HTR-8/SVneo (cell line): ENCODE measurements around the gene CHSY1.

Experiments used
- DNase-seq: peaks from one replicate; pipeline ENCODE4 v3.0.0; 2011; ENCODE audit warnings: low spot score, mixed read lengths; ENCODE audit not compliant: insufficient read length
- FAIRE-seq: peaks from 2 replicates; lab custom pipeline; 2011; peaks lifted over from hg19 to GRCh38; lab: Jason Lieb, UNC

CHSY1 gene

DNA sequence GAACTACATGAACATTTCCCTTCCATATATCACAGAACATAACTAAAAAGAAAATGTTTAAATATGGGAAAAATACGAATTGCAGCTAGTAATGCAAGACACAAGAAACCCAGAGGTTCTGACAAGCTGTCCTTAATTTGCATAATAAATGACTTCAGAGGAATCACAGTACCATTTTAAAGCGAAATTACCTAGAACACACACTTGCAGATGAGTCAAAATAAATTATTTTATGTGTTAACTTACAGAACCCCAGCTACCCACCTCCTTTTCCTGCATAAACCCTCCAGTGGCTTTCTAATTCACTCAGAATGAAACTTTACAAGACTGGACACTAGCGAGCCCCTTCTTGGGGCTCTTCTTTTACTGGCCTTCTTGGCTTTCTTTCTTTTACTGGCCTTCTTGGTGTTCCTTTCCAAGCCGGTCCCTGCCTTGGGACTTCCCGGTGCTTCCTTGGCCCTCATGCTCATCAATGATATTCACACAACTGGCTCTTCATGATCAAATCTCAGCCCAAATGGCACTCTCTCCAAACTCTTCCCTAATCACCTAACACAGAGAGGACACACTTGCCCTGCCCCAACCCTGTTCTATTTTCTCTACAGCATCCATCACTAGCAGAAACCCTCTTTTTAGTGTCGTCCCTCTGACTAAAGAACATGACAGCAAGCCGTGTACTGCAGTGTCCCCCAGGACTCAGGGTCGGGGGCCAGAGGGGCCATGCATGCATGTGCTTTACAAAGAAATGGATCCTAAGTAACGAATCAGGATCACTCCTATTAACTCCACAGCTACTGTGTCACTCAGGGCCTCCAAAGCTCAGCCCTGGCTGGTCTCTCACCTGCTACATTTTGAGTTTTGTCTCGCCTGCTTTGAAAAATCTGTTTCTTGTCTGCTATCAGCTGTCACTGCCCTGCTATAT, 4.8 kb downstream of the CHSY1 start:
- no peak for FAIRE-seq
- no peak for DNase-seq

DNA sequence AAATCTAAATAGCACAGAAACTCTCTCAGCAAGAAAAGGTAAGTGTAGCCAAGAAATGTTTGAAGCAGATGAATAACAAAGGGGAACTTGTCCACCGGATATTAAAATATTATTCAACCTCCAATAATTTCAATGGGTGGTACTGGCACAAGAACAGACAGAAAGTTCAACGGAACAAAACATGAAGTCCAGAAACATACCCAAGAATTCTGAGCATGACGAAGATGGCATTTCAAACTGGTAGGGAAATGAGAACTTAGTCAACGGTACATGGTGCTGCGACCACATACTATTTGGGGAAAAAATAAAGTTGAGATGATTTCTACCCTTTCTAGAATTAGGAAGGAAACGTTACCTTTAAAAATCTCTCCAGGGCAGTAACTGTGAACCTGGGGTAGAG, 5.5 kb downstream of the CHSY1 start:
- FAIRE-seq (no peak), DNase-seq (no peak)

DNA sequence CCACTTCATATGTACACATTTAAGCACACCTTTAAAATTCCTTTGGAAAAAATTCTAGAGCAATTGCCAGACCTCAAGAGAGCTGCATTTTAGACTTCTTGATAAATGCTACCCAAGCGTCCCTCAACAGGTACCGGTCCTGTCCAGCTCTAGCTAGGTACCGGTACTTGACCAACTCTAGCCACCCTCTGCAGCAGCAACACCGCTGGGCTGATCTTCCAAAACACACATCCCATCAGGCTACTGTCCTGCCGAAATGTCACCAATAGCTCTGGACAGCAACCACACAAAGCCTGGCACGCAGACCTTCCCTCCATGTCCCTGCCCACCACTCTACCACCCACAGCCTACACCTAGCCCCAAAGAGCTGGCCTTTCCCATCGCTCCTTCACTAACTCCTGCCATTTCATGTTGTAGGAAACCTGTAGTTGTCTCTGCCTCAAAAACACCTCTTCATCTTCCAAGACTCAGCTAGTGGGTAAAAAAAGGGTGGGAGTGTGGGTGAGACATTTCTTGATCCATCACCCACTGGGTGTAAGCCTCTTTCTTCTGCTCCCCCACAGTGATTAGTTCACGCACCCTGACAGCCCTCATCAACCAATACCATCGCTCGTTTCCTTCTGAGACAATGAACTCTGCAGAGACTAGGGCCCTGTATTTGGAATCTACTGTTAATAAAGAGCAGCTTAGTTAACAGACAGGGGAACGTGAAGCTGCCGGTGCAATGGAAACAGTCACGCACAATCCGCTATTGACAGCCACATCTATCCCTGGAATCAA, 6.8 kb downstream of the CHSY1 start:
- FAIRE-seq, result no peak
- DNase-seq, result no peak

DNA sequence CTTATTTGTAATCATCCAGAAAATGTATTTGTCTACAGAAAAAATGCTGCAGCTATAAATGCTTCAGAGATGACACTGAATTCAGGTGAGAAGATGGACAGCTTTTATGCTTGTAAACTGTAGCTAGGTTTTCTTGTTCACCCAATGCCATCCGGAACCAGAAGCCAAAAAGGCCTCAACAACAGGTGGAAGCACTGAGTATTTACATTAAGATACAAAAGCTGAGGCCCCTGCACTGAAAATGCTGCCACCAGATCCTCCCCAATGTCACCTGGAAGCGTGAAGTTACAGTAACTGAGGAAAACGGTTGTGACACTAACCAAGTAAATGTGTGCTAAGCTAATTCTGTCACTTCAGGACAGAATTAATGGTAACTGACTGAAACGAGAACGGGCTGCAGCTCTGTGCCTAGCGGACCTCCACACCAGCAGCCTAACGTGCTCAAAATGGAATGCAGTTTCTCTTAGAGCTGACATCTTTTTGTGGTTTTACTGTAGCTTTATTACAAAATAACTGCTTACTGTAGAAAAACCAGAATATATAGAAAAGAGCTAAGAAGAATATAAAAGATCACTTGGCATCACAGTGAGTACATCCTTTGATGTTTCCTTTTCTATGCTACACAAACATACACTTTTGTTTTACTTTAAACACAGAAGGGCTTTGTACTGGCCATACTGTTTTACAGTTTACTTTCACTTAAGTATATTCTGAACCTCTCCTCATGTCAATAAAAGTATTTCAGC, 7.6 kb downstream of the CHSY1 start:
- FAIRE-seq, result no peak
- DNase-seq, result no peak

DNA sequence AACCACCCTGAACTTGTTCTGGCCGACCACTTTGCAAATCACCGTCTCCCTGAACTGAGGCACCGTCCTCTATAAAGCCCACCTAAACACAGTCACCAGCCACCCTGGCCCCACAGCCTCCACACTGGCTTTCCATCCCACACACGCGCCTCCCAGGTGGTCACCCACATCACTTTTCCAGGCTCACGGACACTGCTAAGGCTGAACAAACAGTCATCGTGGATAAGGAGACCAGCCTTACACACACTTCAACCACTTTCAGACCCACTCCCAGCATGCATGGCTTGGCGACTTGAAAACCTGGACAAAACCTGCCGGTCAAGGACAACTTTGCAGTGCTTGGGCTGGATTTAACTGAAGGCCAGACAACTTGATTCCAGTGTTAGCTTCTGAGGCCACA, 8.4 kb downstream of the CHSY1 start:
- no peak for DNase-seq
- no peak for FAIRE-seq

DNA sequence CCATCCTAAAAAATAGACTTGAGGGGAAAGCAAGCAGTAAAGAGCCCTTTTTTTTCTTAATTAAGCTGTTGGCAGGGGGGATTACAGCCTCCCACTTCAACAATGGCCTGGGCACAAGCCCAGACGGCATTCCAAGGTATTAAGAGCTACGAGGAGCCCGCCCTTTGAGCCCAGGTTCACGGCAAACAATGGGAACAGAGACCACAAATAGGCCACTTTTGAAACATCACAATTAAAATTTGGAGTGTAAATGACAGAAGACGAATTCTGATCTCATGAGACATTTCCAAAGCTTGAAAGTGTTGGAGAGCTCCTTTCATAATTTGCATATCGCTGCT, 8.9 kb downstream of the CHSY1 start:
- DNase-seq (no peak), FAIRE-seq (no peak)

DNA sequence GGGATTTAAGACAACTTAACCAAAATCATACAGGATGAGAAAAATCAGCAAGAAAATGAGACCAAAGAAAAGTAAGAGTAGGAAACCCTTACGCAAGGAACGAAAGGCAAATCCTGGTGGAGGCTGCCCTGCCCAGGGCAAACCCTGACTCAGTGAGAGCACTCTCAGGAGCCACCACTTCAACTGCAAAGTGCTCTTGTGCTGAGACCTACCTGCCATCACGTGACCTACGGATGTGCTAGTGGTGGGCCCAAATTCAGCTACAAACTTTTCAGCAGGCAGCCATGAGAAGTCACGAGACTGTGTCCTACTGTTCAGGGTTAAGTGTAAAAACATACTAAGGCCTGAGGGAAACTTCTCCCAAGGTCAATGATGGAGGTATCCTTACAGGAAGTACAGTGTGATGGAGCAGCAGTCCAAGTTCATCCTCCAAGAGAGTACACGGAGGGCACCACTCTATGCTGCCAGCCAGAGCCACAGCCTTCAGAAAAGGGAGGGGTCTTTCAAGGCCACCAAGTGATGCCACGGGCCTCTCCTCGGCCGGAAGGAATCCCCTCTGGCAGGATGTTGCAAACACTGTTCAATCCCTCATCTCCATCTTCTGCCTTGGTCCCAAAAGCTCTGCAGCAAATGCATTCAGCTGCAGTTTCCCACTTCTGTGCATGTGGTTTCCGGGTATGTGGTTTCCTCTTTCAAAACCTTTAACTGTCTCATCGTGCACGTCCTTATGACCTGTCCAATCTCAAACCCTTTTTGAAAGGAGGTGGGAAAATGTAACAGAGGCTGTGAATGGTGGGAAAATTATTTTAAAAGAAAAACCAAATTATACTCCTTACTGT, 9.5 kb downstream of the CHSY1 start:
- no peak for DNase-seq
- no peak for FAIRE-seq

DNA sequence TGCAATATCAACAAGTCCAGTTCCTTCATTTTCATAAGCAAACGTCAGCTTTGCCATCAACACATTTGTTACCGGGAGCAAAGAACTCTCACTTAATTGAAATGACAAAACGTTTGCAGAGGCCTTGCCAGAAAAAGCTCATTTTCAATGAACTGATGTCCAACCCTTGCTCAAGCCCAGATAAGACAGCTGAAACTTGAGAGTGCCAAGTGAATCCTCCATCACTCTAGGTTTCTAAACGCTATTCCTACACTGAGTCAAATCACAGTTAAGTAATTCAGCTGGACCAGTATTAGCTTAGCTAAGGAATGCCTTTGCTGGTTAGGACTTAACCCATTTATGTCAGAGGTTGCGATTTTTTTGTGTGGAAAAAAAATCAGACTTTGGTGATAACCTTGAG, 11.5 kb downstream of the CHSY1 start:
- FAIRE-seq (no peak), DNase-seq (no peak)

DNA sequence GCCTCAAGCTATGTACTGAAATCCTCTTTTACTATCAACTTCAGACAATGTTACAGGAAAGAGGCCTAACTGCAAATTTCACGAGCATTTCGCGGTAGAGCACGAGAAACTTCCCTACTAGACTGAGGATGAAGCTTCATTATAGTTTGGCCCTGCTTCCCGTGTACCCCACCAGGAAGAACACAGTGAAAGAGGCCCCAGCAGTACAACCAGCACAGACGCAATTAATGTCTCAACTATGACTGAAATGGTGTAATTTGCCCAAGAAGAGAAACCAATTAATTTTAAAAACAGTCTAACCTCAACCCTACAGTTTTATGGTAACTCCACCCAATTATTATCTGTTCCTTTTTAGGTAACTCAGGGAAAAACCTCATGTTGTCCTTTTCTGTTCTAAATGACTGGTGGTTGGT, 12.1 kb downstream of the CHSY1 start:
- no peak for FAIRE-seq
- DNase-seq, result no peak

DNA sequence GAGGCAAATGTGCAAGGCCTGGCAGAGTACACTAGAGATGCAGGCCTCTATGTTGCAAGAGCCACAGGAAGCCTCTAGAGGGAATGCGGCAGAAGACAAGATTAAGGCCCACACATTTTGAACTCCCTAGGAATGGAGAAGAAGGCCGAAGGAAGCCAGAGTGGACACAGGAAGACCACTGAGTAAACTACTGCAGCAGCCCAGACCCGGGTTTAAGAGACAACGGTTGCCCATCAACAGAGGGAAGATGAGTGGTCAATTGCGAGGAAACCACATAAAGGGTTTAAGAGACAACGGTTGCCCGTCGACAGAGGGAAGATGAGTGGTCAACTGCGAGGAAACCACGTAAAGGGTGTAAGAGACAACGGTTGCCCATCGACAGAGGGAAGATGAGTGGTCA, 14.6 kb downstream of the CHSY1 start:
- DNase-seq, result no peak

DNA sequence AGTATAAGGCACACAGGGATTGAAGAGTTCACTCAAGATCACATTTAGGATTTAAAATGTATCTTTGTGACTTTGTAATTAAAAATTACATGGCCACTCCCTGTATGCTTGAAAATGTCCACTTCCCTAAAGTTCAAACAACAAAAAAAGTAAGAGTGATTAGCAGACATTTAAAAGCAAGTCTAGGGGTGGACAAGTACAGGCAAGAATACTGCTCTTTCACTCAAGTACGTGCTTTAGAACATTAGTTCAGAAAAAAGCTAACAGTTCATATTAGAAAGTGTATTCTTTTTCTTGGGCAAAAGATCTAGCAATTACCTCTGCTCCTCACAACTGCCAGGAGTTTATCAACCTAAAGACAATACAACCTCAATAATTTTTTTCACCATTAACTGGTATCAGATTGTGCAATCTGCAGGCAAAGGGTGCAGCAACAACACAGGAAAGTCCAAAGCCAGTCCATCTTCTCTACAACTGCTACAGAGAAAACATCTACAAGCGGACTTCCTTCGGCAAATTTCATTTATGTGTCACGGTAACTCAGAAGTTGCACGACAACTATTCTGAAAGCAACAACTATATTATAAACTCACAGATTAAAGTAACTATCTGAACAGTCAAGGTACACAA, 18.1 kb downstream of the CHSY1 start:
- DNase-seq, result no peak

More for the DNA sequence above, 14.6 kb downstream of the CHSY1 start:
- no peak for FAIRE-seq

DNA sequence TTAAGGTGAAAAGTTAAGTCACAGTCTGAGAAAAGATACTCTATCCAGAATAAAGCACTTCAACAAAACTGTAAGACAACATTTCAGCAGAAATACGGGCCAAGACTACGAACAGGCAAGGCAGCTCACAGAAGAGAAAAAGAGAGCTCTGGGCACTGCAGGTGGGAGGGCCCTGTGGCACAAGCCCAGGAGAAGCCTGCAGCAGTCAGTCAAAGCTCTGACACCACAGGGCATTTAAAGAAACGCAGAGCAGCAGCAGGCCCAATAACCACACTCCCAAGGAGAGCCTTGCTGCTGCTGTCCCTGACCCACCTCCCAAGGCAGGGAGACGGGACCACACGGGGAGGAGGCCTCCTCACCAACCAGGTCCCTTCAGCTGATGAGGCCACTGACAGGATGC, 19.2 kb downstream of the CHSY1 start:
- FAIRE-seq (no peak), DNase-seq (no peak)

More for the DNA sequence above, 18.1 kb downstream of the CHSY1 start:
- FAIRE-seq, result no peak

DNA sequence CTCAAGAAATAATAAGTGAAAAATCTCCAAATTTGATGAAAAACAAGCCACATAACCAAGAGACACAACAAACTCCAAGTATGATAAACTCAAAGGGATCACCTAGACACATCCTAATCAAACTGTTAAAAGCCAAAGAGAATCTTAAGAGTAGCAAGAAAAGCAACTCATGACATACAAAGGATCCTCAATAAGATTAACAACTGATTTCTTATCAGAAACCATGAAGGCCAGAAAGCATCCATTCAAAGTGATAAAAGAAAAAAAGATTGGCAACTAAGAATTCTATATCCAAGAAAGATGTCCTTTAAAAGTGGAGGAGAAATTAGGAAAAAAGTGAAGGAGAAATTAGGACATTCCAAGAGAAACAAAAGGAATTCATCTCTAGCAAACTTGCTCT, 23.5 kb downstream of the CHSY1 start:
- DNase-seq (no peak), FAIRE-seq (no peak)

DNA sequence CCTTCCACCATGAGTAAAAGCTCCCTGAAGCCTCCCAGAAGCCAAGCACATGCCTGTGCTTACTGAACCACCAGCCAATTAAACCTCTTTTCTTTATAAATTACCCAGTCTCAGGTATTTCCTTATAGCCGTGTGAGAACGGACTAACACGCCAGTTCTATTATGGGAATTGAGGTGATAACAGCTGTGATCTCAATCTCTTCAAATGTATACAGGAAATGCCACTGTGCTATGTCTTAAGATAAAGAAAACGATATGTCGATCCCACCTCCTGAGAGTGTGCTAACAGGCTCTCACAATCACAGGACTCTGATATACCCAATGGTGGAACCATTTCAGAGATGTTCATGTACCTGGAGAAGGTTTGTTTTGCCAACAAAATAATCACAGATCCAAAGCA, 26.2 kb downstream of the CHSY1 start:
- no peak for FAIRE-seq
- no peak for DNase-seq

DNA sequence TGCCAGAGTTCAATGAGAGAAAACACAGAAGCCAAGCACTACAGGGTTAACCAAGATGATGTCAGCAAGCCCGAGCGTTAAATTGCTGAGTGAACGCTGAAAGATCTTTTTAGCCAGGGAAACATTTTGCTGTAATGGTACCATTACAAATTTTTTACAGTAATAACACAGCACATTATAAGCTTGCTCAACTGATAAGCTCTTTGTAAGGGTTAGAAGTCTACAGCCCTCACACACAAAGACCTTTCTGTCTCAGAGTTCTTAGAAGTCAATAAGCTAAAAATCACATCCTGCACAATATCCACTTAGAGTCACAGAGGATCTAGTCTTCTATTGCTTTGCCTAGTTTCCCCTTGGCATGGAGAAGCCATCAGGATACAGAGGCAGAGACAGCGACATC, 29.9 kb downstream of the CHSY1 start:
- DNase-seq, result no peak
- FAIRE-seq, result no peak

DNA sequence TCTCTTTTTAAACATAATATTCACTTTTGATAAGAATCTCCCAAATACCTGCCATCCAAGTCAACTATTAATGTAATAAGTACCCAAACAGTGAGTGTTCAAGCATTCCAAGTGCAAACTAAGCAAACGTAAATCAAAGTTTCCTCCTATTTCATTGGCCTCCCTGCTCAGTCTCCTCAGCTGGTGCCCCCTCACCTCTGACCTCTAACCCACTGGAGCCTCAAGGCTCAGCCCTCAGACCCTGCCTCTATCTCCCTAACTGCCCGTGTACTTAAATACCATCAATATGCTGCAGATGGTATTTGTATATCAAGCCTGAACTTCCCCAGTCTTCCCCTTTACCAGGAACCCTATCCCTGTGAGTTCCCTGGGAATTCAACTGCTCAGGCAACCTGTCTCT, 31.8 kb downstream of the CHSY1 start:
- FAIRE-seq (no peak), DNase-seq (no peak)

DNA sequence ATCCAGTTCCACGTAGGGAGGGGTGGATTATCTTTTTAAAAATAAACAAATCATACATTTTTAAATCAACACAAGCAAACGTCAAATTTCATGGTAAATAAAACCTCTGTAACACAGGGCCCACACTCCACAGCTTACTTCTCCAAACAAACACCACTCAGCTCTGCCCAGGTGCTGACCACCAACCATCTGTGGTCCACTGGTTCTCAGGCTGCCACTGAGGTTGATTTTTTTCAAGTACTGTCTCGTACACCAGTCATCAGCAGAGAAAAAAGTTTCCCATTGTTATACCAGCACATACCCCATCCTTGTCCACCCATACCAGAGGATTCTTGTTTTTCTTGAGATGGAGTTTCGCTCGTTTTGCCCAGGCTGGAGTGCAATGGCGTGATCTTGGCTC, 32.4 kb downstream of the CHSY1 start:
- no peak for DNase-seq
- FAIRE-seq, result no peak

DNA sequence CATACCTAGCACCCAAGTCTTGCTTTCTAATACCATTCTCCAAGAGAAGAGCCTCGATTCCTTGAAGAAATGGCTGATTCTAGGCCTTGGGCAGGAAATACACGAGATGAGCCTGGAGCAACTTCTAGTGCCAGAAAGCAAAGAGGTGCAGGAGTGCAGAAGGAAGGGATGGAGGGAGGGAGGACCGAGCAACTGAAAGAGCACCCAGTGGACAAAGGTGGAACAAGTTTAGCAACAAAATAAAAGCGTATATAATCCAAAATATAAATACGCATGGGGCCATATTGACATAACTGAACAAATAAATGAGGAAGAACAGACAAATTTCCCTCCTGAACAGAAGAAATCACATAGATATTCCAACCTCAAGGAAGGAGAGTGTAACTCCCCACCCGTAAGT, 34.4 kb downstream of the CHSY1 start:
- DNase-seq (no peak), FAIRE-seq (no peak)

DNA sequence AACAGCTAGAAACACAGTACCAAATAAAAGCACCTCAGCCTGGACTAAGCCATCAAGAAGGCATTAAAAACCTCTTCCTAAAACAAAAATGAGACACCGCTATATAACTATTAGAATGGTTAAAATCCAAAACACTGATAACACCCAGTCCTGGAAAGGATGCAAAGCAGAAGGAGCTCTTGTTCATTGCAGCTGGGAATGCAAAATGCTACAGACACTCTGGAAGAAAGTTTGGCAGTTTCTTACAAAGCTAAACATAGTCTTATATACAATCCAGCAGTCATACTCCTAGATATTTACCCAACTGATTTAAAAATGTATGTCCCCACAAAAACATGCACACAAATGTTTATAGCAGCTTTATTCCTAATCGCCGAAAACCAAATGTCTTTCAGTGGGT, 35.7 kb downstream of the CHSY1 start:
- no peak for DNase-seq
- no peak for FAIRE-seq

DNA sequence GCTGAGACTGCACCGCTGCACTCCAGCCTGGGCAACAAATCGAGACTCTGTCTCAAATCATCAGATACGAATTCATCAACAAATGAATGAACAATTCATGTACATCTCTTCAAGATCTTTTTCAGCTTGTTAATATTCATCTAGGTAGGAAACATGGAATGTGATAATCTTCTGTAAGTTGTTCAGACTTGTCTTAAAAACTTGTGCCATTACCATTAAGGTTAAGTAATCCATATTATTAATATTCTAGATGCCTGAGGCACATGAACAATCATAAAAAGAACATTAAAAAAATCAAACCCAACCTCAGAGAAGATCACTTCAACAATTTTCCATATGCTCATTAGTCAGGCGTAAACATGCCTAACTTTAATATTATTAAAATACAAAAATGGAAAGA, 36.2 kb downstream of the CHSY1 start:
- no peak for FAIRE-seq

More for the DNA sequence above, 36.2 kb downstream of the CHSY1 start:
- DNase-seq, result no peak
